K562 (cell line): ENCODE results near the gene SFXN5. TPM values are rescaled to one million over a fixed set of nuclear protein-coding genes. Genes with fewer than 3 reads are reported as not detected.

Source experiments
- ATAC-seq: fragments of 200-7000 bp; cut with Tn5 transposase; 3 replicates; pipeline ENCODE4 v1.9.1; 2020; ENCODE audit warnings: moderate library complexity
- BruUV-seq: library from RNA; stranded (reverse); fragments of 400-500 nt; replicated peaks from 2 replicates; lab custom pipeline; 2021; lab: Mats Ljungman, UMichigan
- CTCF ChIA-PET: fragments of 300-600 bp; formaldehyde crosslinking; extraction: SDS; loops from one replicate; lab custom pipeline; 2021; ENCODE audit warnings: low intra/inter-chr PET ratio; lab: Yijun Ruan, JAX
- POLR2A ChIA-PET: fragments of 300-600, 350-650 bp; sonication (Branson Sonifier 250); formaldehyde crosslinking; extraction: SDS; loops from one replicate; lab custom pipeline; 2021; ENCODE audit warnings: antibody characterized with exemption, inconsistent platforms; lab: Yijun Ruan, JAX
- DNase-seq, 4 experiments: peaks; one replicate each; pipeline versions ENCODE4 v3.0.0 to v3.0.0-alpha.2; 2011 to 2018; ENCODE audit warnings: low spot score in 3 of 4, mixed read lengths in 3 of 4; ENCODE audit errors: extremely low read depth in 1 of 4
- FAIRE-seq: peaks from 2 replicates; lab custom pipeline; 2011; peaks lifted over from hg19 to GRCh38; lab: Jason Lieb, UNC
- H2AFZ ChIP-seq: 2 replicates; pipeline ENCODE4 v1.6.0; 2011; ENCODE audit warnings: low read depth, low read length, control low read depth, inconsistent platforms
- H3K27ac ChIP-seq: fragments of 200-600 bp; 3 replicates; pipeline ENCODE4 v1.8.0; 2011; ENCODE audit warnings: low read depth, mild to moderate bottlenecking, control low read depth, inconsistent platforms, low read length, moderate library complexity, mixed read lengths; ENCODE audit errors: extremely low read depth
- H3K27me3 ChIP-seq, 2 experiments: fragments of 300-600 bp in 1 of 2; 2 replicates in 1 of 2; 3 replicates in 1 of 2; pipeline versions ENCODE4 v1.6.0 to v1.8.0; 2011; ENCODE audit warnings: inconsistent platforms in 2 of 2, low read length in 2 of 2, mild to moderate bottlenecking in 1 of 2, mixed read lengths in 1 of 2, moderate library complexity in 1 of 2; ENCODE audit not compliant: control insufficient read depth in 2 of 2, insufficient read depth in 2 of 2
- H3K36me3 ChIP-seq: fragments of 300-600 bp; 3 replicates; pipeline ENCODE4 v1.8.0; 2011; ENCODE audit warnings: mild to moderate bottlenecking, low read length, inconsistent platforms; ENCODE audit not compliant: control insufficient read depth, insufficient read depth
- H3K4me1 ChIP-seq, 2 experiments: fragments of 200-600 bp in 1 of 2; replicated peaks in 1 of 2; 2 replicates in 1 of 2; 3 replicates in 1 of 2; pipeline versions ENCODE4 v1.5.1 to v1.8.0; 2011; ENCODE audit warnings: inconsistent platforms in 2 of 2, low read length in 2 of 2, mild to moderate bottlenecking in 1 of 2, mixed read lengths in 1 of 2, moderate library complexity in 1 of 2; ENCODE audit not compliant: control insufficient read depth in 2 of 2, insufficient read depth in 2 of 2
- H3K4me2 ChIP-seq: 2 replicates; pipeline ENCODE4 v1.6.1; 2011; ENCODE audit warnings: low read length, control low read depth, inconsistent platforms, mixed read lengths; ENCODE audit not compliant: insufficient read depth
- H3K4me3 ChIP-seq: fragments of 200-600 bp; sonication (generic), shearing (Covaris generic); 2 replicates; pipeline ENCODE4 v1.5.1; 2016; ENCODE audit warnings: control low read depth, inconsistent platforms
- H3K79me2 ChIP-seq: fragments of 200-600 bp; 3 replicates; pipeline ENCODE4 v1.8.0; 2011; ENCODE audit warnings: low read length, inconsistent platforms; ENCODE audit not compliant: control insufficient read depth, insufficient read depth
- H3K9ac ChIP-seq, 2 experiments: 2 replicates each; pipeline versions ENCODE4 v1.6.0 to v1.6.1; 2011; ENCODE audit warnings: low read depth in 2 of 2, low read length in 2 of 2, control low read depth in 1 of 2, inconsistent platforms in 1 of 2, mild to moderate bottlenecking in 1 of 2, mixed read lengths in 1 of 2; ENCODE audit not compliant: insufficient read depth in 1 of 2
- H3K9me1 ChIP-seq: one replicate; pipeline ENCODE4 v1.6.0; 2011; ENCODE audit warnings: inconsistent platforms, mild to moderate bottlenecking, low read length, moderate library complexity; ENCODE audit not compliant: control insufficient read depth, insufficient read depth
- H3K9me3 ChIP-seq: replicated peaks from 2 replicates; pipeline ENCODE4 v1.5.1; 2011; ENCODE audit warnings: low read depth, low read length, inconsistent platforms; ENCODE audit not compliant: control insufficient read depth, insufficient read depth
- H4K20me1 ChIP-seq: replicated peaks from 2 replicates; pipeline ENCODE4 v1.6.1; 2011; ENCODE audit warnings: low read length, inconsistent platforms, mixed read lengths; ENCODE audit not compliant: control insufficient read depth, insufficient read depth
- ARID1B ChIP-seq: fragments of 450-650 bp; IDR thresholded peaks from 2 replicates; pipeline ENCODE4 v1.6.1; 2016; ENCODE audit warnings: antibody characterized with exemption, mild to moderate bottlenecking, inconsistent platforms
- CREM ChIP-seq: IDR thresholded peaks from 2 replicates; pipeline ENCODE4 v1.6.1; 2014; ENCODE audit warnings: antibody characterized with exemption, low read depth
- CTBP1 ChIP-seq: fragments of 450-650 bp; IDR thresholded peaks from 2 replicates; pipeline ENCODE4 v1.6.1; 2016; ENCODE audit warnings: borderline replicate concordance
- HLTF ChIP-seq: fragments of 450-650 bp; IDR thresholded peaks from 2 replicates; pipeline ENCODE4 v1.6.1; 2016
- OTX1 ChIP-seq: fragments of 450-650 bp; formaldehyde crosslinking; IDR thresholded peaks from 2 replicates; pipeline ENCODE4 v1.4.0; 2022; ENCODE audit warnings: mild to moderate bottlenecking
- RBBP5 ChIP-seq: fragments of 200-600 bp; sonication (generic); IDR thresholded peaks from 2 replicates; pipeline ENCODE4 v1.6.1; 2012; ENCODE audit warnings: borderline replicate concordance, mild to moderate bottlenecking, low read length, control low read depth, inconsistent platforms; ENCODE audit not compliant: insufficient read depth, poor library complexity, severe bottlenecking
- ZNF311 ChIP-seq: fragments of 250-450 bp; sonication (Bioruptor Pico); IDR thresholded peaks from 2 replicates; pipeline ENCODE4 v1.4.0; 2020; ENCODE audit warnings: mild to moderate bottlenecking, moderate library complexity
- WGBS: fragments of 100-300 bp; shearing (Covaris generic); methylation state at CpG from one replicate; pipeline ENCODE4 v1.1.6; 2016; ENCODE audit warnings: low coverage, mixed read lengths; ENCODE audit not compliant: insufficient coverage; ENCODE audit errors: missing lambda C conversion rate; 5-methylcytosine and 5-hydroxymethylcytosine counted together
- in situ Hi-C: fragments of 300-500 bp; cut with MboI; formaldehyde crosslinking; loops from 4 replicates; pipeline ENCODE4 v1.15.0; 2018; ENCODE audit warnings: inconsistent platforms, mixed read lengths
- intact Hi-C: fragments of 100-400 bp; cut with micrococcal nuclease; formaldehyde crosslinking; loops from 2 replicates; pipeline ENCODE4 v1.14.2; 2022
- polyA plus RNA-seq, 8 experiments: library from polyadenylated mRNA; depleted of rRNA in 4 of 8; stranded (reverse) in 5 of 8; unstranded in 3 of 8; fragments of >200 nt; fragmentation: Nextera tagmentation in 2 of 8; fragmentation: Illumina TruSeq in 1 of 8; extraction: Ambion mirVana in 2 of 8; extraction: Trizol in 1 of 8; gene quantifications; 2 replicates each; pipeline versions ENCODE4 v1.2.1 to v1.2.3, GENCODE V29; 2011 to 2014; ENCODE audit warnings: inconsistent platforms in 1 of 8, missing spikeins in 1 of 8
- total RNA-seq, 7 experiments: library from RNA; depleted of rRNA in 6 of 7; stranded (reverse); fragments of >200 nt in 6 of 7; fragmentation: Illumina TruSeq in 2 of 7; extraction: Trizol in 2 of 7; gene quantifications; 2 replicates each; pipeline versions ENCODE4 v1.2.1 to v1.2.3, GENCODE V29; 2011 to 2021; ENCODE audit warnings: low replicate concordance in 1 of 7
- TF ChIP-seq, protein P1 (sequence below), 2 experiments: fragments of 200-800 bp in 1 of 2; sonication (Bioruptor generic) in 1 of 2; sonication (generic) in 1 of 2; formaldehyde crosslinking in 1 of 2; IDR thresholded peaks in 1 of 2; conservative IDR thresholded peaks in 1 of 2; 2 replicates each; pipeline versions ENCODE4 v1.5.0 to v1.6.1; 2016 to 2020; ENCODE audit warnings: missing compliant biosample characterization in 1 of 2, missing genetic modification characterization in 1 of 2, missing genetic modification reagents in 1 of 2
- TF ChIP-seq, protein P2 (sequence below): fragments of 450-650 bp; IDR thresholded peaks from 2 replicates; pipeline ENCODE4 v1.6.1; 2018; ENCODE audit warnings: mild to moderate bottlenecking, low read depth; ENCODE audit not compliant: partially characterized antibody

Gene SFXN5
- total and polyA plus RNA-seq, 9 of the 15 experiments (the other 6 are each of a cell fraction or from before 2014, with no cell fraction given): 8.3 to 22.6 (median 16.0) TPM

DNA sequence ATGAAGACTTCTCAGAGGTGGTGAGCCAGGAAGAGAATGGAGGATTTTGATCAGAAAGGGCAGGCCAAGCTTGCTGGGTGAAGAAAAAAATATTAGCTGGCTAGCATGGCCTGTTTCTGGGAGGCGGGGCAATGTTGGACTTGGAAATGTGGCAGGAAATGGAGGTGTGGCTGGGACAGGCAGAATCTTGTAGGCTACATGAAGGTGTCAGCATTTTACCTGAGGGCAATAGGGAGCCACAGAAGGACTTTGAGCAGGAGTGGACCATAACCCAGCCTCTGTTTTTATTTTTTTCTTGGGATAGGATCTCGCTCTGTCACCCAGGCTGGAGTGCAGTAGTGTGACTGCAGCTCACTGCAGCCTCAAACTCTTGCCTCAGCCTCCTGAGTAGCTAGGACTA, 122.5 kb downstream of the SFXN5 start (continued):
- TF ChIP-seq, protein P1, sequence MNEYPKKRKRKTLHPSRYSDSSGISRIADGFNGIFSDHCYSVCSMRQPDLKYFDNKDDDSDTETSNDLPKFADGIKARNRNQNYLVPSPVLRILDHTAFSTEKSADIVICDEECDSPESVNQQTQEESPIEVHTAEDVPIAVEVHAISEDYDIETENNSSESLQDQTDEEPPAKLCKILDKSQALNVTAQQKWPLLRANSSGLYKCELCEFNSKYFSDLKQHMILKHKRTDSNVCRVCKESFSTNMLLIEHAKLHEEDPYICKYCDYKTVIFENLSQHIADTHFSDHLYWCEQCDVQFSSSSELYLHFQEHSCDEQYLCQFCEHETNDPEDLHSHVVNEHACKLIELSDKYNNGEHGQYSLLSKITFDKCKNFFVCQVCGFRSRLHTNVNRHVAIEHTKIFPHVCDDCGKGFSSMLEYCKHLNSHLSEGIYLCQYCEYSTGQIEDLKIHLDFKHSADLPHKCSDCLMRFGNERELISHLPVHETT (CRISPR knock-in tag; conservative IDR thresholded peaks at IDR 0.05 in 1 of 2, IDR thresholded peaks at IDR 0.05 in 1 of 2): no peak
- no peak for TF ChIP-seq CTBP1
- no peak for TF ChIP-seq HLTF
- no peak for TF ChIP-seq ARID1B
- no peak for TF ChIP-seq ZNF311 (CRISPR knock-in tag)
- TF ChIP-seq RBBP5: no peak

DNA sequence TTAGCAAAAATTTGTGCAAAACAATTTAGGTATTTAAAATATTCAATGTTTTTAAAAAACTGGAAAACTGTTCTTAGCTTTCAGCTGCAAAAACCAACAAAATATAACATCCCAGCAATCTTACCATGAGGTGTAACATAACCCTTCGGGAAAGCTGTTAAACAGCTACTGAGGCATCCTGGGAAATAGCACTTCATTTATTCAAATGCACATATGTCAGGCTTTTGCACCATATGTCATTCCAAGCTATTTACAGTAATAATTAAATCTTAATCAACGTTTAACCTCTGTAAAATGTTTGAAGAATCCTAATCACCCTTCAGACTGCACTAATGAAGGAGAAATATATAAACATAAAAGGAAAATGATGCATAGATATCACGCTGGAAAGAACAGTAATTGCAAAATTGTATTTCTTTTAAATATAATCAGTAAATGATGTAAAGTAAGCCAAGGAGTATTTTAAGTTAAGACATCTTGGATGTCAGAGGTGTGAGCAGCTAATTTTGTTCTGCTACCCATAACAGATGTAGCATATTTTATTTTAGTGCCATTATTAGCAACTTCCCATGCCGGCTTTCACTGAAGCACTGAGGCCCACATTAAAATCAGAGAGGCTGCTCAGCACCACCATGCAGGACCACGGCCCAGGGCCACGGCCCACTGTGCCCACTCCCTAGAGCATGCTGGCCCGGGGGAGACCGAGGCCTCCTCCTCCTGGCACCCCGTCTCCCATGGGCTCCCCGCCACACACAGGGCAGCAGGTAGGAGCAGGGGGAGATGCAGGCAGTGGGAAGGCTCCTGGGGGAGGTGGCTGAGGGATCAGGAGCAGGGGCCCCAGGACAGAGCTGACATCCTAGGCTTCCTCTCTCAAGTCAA, 123.3 kb downstream of the SFXN5 start:
- in situ Hi-C loops (no loop called here), intact Hi-C loops (no loop called here)
- FAIRE-seq (no peak), DNase-seq (no peak), ATAC-seq (no peak)
- no peak for TF ChIP-seq CREM
- TF ChIP-seq OTX1 (CRISPR knock-in tag): no peak
- TF ChIP-seq, protein P2, sequence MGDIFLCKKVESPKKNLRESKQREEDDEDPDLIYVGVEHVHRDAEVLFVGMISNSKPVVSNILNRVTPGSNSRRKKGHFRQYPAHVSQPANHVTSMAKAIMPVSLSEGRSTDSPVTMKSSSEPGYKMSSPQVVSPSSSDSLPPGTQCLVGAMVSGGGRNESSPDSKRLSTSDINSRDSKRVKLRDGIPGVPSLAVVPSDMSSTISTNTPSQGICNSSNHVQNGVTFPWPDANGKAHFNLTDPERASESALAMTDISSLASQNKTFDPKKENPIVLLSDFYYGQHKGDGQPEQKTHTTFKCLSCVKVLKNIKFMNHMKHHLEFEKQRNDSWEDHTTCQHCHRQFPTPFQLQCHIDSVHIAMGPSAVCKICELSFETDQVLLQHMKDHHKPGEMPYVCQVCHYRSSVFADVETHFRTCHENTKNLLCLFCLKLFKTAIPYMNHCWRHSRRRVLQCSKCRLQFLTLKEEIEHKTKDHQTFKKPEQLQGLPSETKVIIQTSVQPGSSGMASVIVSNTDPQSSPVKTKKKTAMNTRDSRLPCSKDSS: no peak
- no peaks in the 10 kb centered on the region for H3K9me1 ChIP-seq
- no peak overlapping the region for H3K9ac ChIP-seq
- no peak overlapping the region for H2AFZ ChIP-seq
- H3K79me2 ChIP-seq: no peaks in the 10 kb centered on the region
- CTCF ChIA-PET: no interaction called here
- BruUV-seq: no TSS peak
- POLR2A ChIA-PET: interaction anchor here (0.9 kb wide), 1 partner anchor 12 kb away, joined by 3 read pairs; no protein-coding TSS in a partner anchor
- H3K4me2 ChIP-seq: no peak overlapping the region
- H3K27me3 ChIP-seq: no peaks in the 10 kb centered on the region
- no peak overlapping the region for H3K4me3 ChIP-seq
- H4K20me1 ChIP-seq: peaks cover 9% of the 10 kb centered on the region; the same call in 1 of the 2 replicates
- H3K9me3 ChIP-seq: no peaks in the 10 kb centered on the region
- WGBS: 56% methylated on average over 8 of the region's 10 CpGs
- no peaks in the 10 kb centered on the region for H3K36me3 ChIP-seq
- no peak overlapping the region for H3K27ac ChIP-seq
- peaks cover 0 to 4% of the 10 kb centered on the region in 2 experiments; a peak in 2 of 5 replicates for H3K4me1 ChIP-seq
